CMK (cell line): ENCODE data around the gene FAM162A.

Experiments
- DNase-seq: peaks from one replicate; pipeline ENCODE4 v3.0.0-alpha.2; 2010; ENCODE audit warnings: low read depth

The FAM162A gene

DNA sequence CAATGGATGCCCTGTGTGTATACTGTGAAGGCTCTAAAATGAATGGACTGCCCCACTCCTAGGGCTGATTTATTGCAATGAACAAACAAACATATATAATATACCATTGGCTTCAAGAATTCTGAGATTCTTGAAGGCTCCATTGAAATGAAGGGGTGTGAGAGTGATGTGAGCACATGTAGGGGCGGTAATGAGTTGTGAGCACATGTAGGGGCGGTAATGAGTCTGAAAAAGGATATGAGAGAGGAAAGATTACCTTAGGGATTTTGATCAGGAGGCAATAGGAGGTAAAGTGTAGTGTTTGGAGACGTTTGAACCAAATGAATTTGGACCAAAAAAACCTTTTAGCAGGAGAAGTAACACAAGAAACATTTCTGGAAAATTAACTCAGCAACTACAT is 3.7 kb downstream of the FAM162A start:
- no peak for DNase-seq

DNA sequence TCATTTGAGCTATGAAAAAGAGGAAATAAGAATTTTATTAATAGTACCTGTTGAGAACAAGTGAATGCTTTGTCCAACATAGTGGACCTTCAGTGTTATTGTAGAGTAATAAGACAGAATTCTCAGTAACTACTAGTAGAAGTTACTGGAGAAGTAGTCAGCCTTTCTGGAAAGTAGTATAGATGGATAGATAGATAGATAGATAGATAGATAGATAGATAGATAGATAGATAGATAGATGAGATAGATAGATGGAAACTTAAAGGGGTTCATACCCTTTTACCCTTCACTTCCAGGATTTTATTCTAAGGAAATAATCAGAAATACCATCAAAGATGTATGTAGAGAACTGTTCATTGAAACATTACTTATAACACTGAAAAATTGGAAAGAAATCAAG is 5.2 kb downstream of the FAM162A start:
- no peak for DNase-seq

DNA sequence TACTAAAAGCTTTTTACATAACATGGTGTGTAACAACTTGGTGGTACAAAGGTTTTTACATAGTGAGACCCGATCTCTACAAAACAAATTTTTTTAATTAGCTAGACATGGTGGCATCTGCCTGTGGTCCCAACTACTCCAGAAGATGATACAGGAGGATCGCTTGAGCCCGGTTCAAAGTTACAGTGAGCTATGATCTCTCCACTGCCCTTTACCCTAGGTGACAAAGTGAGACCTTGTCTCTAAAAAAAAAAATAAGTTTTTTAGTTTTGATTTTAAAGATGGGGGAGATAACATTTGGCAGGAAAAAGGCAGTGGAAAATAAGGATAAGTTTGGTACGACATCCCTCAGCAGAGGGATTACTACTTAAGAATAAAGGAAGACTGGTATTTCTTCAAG is 5.9 kb downstream of the FAM162A start:
- DNase-seq, result no peak

DNA sequence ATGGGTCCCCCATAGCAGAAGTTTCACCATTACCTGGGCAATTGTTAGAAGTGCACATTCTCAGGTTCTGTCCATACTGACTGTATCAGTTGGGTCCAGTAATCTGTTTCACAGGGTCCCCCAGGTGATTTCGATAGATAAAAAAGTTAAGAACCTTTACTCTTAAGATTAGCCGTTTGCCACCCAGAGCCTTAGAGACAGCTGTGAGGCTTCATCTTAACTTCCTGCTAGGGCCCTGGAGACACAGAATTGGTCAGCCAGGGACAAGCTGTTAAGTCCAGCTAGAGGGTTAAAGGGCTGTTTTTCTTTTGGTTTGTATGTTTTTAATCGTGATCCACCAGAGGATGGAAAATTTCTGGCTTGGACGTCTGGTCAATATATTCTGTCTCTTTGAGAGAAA is 6.7 kb downstream of the FAM162A start:
- DNase-seq, result no peak

DNA sequence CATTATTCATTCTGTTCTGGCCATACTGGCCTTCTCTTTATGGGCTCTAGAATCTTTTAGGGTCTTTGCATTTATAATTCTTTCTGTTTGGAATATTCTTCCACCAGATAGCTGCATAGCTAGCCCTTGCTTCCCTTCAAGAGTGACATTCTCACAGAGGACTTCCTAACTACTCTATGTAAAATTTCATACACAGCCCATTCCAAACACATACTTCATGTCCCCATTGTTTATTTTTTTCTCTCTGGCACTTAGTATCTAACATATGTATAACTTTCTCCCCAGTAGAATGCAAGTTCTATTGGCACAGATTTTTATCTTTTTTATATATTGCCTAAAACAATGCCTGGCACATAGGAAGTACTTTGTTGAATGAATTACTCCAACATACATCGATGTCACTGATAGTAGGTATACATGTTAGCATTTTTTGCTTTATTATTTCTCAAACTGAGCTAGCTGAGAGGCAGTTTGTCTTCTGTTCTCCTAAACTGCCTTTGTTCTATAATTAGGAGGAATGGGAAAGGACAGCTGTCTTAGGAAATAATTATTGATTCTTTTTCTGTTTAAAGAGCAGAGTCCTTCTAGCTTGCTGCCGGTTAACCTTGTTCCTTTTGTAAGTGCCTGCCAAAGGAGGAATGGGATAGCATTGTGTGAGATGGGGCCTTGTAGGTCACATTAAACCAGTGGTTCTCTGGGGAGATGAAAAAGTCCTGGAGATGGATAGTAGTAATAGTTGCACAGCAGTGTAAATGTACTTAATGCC is 7.9 kb downstream of the FAM162A start:
- DNase-seq, result no peak

DNA sequence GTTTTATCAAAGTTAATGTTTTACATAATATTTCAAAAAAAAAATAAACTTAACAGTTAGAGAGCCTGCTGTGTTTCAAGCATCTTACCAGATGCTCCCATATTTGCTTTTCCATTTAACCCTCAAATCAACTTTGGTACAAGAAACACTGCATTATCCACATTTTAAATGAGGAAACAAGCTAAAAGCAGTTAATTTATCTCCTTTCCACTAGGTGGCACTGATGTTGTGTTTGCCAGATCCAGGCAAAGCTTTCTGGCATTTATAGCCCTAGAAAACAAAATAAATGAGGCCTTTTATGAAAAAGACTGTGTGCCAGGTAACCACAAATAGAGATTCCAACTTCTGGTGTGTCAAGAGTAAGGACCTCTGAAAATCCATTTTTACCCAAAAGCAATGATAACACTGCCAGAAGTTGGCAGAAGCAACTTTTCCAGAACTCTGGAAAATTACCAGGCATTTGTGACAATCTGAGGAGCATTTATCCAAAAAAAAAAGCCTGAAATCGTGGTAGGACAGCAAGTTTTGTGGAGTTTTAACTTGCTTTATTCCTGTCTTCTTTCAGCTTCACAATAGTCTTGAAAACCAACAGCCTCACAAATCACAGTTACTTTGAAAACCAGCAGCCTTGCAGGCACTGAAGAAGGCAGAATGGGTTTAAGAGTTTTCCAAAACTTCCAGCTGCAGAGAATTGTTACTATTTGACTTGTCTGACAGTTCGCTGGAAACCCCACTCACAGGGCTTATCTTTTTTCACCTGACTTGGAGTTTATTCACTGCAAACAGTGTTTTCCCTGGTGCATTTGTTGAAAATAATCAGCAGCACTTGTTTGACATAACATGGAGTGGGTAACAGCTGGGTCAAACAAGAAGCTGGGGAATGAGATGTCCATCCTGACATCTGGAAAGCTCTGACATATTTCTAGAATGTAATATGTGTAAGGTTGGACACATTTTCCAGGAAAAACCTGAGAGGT is 9.2 kb downstream of the FAM162A start:
- no peak for DNase-seq

DNA sequence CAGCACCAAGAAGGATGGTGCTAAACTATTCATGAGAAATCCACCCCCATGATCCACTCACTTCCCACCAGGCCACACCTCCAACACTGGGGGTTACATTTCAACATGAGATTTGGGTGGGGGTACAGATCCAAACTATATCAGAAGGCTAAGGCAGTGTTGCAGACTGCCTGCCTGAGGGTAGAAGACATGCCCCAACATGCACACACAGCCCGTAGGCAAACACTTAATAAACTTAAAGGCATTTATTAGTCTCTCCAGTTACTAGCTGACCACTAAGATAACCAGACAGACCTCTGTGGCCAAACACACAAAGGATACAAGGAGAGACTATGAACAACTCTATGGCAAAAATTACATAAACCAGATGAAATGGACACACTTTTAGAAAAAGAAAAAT is 10.2 kb downstream of the FAM162A start:
- no peak for DNase-seq

DNA sequence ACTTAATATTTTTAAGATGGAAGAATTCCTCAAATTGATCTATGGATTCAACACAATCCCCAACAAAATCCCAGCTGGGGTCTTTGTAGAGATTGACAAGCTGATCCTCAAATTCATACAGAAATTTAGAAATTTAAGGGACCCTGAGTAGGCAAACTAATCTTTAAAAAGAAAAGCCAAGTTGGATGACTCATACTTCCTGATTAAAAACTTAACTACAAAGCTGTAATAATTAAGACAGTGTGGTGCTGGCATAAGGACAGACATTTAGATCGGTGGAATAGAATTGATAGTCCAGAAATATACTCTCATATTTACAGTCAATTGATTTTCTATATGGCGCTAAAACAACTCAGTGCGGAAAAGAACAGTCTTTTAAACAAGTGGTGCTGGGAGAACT is 11.6 kb downstream of the FAM162A start:
- no peak for DNase-seq

DNA sequence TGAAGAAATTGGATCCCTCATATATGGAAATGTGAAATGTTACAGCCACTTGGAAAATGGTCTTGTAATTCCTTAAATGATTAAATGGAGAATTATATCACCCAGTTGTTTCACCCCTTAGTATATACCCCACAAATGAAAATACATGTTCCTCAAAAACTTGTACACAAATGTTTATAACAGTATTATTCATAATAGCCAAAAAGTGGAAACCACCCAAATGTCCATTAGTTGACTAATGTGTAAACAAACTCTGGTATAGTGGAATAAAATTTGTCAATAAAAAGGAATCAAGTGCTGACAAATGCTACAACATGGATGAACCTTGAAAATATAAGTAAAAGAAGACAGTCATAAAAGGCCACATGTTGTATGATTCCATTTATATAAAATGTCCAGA is 12.5 kb downstream of the FAM162A start:
- no peak for DNase-seq

DNA sequence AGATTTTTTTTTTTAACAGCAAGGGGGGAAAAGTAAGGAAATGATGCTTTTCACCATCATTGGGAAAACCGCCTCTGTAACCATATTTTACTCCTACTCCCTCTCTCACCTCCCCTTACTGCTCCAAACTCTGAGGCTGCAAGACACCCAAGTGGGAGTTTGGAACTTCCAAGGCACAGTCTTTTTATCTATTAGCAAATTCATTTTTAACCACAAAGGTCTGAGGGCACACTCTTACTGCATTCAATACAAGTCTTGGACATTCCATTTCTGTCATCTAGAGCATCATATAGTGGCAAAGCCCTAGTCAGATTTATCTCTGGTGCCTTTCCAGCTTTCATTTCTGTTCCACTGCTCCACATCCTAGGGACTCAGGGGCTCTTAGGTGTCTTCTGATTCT is 13.2 kb downstream of the FAM162A start:
- no peak for DNase-seq

DNA sequence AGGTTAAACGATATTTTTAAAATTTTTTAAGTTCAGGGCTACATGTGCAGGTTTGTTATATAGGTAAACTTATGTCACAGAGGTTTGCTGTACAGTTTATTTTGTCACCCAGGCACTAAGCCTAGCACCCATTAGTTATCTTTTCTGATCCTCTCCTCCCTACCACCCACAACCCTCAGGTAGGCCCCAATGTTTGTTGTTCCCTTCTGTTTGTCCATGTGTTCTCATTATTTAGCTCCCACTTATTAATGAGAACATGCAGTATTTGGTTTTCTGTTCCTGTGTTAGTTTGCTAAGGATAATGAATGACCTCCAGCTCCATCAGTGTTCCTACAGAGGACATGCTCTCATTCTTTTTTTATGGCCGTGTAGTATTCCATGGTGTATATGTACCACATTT is 14.9 kb downstream of the FAM162A start:
- no peak for DNase-seq

DNA sequence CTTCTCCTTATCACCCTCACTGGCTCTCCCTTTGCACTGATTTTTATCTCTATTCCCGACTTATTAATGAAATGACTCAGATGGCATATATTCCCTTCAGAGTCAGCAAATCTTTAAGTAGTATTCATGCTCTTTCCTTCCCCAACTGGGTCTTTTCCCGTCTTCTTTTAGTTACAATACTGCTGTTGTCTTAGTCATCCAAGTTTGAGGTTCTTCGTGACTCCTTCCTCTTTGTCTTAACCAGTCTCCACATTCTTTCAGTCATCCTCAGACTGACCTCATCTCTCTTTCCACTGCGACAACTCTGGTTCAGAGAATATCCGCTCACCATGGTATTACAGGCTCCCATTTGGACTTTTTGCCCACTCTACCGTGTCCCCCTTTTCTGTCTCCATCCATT is 19.5 kb downstream of the FAM162A start:
- no peak for DNase-seq

DNA sequence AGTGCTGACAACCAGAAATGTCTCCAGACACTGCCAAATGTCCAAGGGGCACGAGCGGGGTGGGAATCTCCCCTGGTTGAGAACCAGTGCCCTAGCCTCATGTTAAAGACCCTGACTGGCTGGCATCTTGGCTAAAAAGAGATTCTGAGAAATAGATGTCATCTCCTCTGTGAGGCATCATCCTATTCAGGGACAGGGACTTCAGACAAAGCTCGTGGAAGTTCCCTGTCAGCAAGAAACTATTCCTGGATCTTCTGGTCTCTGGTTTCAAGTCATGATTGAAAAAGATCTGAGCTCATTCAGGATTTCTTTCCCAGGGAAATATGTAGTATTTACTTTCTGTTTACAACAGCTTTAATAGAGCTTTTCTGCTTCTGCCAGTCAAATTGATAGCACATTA is 21.0 kb downstream of the FAM162A start:
- no peak for DNase-seq

DNA sequence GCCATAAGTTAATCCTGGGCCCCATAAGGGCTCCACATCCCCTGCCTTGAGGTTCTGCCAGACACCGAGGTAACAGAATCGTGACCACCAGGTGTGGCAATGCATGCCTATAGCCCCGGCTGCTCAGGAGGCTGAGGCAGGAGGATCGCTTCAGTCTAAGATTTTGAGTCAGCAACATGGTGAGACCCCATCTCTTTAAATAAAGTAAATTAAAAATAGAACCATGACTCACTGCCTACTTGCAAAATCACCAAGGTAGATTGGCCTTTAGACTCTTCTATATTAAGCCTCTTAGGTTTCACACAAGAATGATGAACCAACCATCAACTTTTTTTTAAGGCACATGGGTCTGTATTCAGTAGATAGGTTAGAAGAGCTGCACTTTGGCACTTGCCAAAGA is 22.2 kb downstream of the FAM162A start:
- no peak for DNase-seq

DNA sequence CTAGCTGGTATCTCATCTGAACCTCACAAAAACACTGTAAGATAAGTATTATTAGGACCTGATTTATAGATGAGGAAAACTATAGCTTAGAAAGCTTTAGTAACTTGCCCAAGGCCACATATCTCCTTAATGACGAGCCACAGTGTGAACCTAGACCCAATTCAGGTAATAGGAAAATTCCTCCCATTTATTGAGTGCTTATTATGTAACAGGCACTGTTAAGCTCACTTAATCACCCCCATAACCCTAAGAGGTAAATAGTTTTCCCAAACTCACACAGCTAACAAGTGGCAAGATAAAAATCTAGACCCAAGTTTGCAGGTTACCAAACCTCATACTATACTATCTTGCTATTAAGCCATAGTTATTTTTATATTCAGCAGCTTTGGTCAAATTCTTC is 24.0 kb downstream of the FAM162A start:
- no peak for DNase-seq

DNA sequence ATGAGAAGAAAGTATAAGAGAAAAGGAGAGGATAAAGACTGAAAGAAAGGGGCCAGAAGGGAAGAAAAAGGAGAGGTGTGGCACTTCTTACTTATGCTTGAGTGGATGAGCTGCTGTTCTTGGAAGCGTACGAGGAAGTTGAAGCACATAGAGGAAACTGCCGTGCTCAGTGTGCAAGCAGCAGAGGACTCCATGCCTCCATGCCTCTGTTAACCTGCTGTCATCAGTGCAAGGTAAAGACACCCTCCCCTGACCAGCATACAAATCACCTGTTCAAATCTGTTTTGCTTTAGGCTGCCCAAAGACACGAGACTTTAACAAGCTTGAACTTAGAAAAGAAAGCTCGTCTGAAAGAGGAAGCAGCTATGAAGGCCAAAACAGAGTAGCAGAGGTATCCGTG is 25.5 kb downstream of the FAM162A start:
- no peak for DNase-seq

DNA sequence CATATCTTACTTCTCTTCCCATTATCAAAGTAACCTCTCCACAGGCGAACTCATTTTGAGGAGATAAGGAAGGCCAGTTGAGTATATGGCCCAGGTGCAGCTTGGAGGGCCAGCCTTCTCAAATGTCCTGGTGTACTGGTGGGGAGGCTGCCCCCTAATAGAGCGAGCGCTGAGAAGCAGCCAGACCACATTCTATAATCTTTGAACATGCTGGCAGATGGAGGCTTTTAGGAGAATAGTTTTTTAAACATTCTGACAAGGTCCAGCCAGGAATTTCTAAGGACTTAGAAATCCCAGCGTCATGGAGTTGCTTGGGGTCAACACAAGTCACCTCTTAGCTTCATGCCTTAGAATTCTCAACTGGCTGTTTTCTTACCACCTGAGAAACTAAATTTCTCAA is 26.1 kb downstream of the FAM162A start:
- no peak for DNase-seq

DNA sequence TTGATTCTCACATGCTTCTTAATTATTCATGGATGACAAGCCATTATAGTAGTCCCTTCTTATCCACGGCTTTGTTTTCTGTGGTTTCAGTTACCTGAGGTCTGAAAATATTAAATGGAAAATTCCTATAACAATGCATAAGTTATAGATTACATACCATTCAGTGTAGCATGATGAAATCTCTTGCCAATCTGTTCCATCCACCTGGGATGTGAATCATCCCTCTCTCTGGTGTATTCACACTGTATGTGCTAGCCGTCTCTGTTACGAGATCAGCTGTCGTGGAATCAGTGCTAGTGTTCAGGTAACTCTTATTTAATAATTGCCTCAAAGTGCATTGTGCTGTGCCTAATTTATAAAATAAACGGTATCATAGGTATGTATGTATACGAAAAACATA is 26.7 kb downstream of the FAM162A start:
- DNase-seq, result no peak

DNA sequence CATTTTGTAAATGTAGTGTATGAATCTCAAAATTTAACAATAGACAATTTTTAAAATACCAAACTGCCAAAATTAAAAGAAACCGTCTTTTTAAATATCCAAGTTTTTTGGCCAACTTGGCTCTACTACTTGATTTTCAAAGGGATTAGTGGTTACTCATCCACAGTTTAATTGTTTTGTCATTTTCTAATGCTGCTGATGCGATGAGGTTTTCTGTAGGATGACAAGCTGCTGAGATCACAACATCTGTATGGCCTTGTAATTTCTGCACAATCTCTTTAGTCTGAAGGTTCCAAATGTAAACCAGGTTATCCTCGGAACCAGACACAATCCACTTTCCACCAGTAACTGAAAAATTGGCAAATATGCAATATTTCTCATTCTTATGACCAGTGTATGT is 30.4 kb downstream of the FAM162A start:
- no peak for DNase-seq

DNA sequence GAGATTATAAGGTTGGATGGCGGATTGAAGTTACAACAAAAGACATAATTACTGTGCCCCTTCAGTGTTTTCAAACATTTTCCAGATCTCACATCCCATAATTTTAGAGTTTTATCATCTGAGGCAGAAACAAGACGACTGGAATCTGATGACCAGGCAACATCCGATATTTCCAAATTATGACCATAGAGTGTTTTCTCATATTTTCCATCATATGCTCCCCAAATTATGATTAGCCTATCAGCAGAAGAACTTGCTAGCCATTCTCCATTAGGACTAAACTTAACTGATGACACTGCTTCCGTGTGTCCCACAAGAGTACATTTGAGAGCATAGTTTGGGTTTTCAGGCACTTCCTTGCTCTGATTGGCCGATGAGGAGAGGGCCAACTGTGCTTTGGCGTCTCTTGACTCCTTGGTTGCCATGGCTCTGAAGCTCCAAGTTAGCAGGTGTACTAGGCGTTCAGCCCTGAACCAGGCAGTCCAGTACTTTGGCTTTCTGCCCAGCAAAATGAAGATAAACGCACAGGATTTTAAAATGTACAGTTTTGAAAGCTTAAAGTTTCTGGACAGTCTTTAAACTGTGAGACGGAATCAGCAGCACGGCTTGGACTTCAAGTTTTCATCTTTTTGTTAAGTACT is 31.2 kb downstream of the FAM162A start:
- no peak for DNase-seq

DNA sequence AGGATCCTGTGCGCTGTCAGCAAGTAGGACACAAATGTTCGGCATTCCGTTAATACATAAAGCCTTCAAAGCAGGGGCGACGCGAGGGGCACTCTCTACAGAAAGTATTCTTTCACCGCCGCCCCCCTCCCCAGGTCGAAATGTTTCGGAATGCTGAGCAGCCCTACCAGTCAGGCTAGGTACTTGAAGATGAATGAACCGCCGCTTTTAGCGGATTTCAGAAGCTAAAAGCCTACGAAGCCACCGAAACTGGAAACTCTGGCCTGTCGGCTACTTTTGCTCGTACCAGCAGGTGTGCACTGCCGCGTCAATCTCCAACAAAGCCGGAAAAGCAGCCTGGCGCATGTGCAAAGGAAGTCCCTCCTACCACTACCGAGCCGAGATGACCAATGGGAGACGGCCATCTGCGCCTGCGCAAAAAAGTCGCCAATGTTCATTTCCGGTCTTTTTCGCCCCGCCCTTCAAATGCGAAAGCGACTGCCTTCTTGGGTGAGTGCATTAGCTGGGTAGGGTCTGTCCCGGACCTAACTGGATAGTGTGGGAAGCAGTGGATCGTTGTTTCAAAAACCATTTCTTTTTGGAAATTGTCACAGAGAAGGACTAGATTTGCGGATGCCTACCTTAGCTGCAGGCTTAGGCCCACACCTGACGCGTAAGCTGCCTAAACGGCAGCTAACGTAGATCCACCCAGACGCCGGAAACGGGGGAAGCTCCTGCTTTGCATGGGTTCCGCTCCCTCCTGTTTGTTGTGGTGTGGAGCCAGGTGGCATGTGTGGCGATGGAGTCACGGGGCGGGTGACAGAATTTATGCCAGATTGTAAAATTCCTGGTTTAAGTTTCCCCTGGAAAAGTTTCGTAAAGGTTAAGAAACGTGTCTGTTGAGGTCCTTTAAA is 32.0 kb downstream of the FAM162A start, which contains the start of gene WDR5B:
Gene WDR5B (minus strand): TSS at position 301 of the 893 bp plus-strand sequence. CDS start 534 bp downstream, outside the sequence.
- DNase-seq, result peak; percentile 77

DNA sequence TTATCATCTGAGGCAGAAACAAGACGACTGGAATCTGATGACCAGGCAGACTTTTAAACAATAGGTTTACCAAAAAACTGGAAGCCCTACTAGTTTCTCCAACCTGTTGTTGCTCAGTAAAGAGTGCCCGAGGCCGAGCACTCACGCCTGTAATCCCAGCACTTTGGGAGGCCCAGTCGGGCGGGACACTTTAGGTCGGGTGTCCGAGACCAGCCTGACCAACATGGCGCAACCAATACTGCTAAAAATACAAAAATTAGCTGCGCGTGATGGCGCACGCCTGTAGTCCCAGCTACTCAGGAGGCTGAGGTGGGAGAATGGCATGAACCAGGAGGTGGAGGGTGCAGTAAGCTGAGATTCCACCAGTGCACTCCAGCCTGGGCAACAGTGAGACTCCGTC is 33.0 kb downstream of the FAM162A start:
- DNase-seq, result no peak
